GDM1 (cell line): ENCODE measurements around the gene KRTAP20-4.

ENCODE experiments used
- DNase-seq: peaks from one replicate; lab custom pipeline; 2025; lab: John Stamatoyannopoulos, UW

The KRTAP20-4 gene

DNA sequence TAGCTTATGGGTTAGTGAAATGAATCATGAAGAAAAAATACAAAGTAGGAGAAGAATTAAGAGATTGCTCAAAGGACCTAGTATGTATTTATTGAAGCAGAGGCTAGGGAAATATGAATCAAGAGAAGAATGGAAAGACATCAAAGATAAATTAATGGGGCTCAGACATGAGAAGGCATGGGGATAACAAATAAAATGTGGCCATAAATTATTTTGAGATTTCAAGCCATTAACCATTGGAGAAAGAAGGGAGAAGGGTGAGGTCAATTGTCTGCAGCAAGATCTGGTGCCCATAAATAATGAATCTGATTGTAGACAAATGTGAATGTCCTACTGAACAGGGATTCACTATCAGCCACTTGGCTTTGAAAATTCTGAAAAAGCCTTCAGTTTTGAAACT lies 32.5 kb downstream of the KRTAP20-4 start:
- DNase-seq = no peak

DNA sequence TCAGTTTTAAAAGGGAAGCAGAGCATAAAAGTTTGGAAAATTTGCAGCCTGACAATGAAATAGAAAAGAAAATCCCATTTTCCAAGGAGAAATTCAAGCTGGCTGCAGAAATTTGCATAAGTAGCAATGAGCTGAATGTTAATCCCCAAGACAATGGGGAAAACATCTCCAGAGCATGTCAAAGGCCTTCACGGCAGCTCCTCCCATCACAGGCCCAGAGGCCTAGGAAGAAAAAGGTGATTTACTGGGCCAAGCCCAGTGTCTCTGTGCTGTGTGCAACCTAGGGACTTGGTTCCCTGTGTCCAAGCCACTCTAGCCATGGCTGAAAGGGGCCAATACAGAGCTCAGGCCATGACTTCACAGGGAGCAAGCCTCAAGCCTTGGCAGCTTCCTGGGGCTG lies 48.3 kb downstream of the KRTAP20-4 start:
- no peak for DNase-seq
